Stimulated activated CD8-positive, alpha-beta memory T cell treated with anti-CD3 and anti-CD28 coated beads, Interleukin-12 subunit alpha, Interleukin-12 subunit beta, amount 100 ng/mL, for 24 hours (primary cell): ENCODE data around the gene IL17REL.
"Not testable (repeated sequence)": the region's sequence is repeated elsewhere in the genome, so short reads cannot be mapped to it uniquely, and the experiment has no call there.

Experiments
- DNase-seq: peaks from one replicate; pipeline ENCODE4 v3.0.0-alpha.2; 2020; ENCODE audit errors: extremely low read depth

Gene IL17REL

GRCh38 chr22:49956418-49956770 is 56.2 kb downstream of the IL17REL start:
- no peak for DNase-seq

- no peak for DNase-seq
Measured at GRCh38 chr22:49955581-49956417, 56.8 kb downstream of the IL17REL start.

- DNase-seq: no peak
Measured at GRCh38 chr22:49954991-49955580, 57.5 kb downstream of the IL17REL start.

- no peak for DNase-seq
Measured at GRCh38 chr22:49954354-49954753, 58.2 kb downstream of the IL17REL start.

- DNase-seq: no peak
Measured at GRCh38 chr22:49953680-49954344, 58.8 kb downstream of the IL17REL start.

GRCh38 chr22:49953027-49953679 is 59.4 kb downstream of the IL17REL start:
- DNase-seq: no peak

- no peak for DNase-seq
Measured at GRCh38 chr22:49951986-49952896, 60.3 kb downstream of the IL17REL start.

- no peak for DNase-seq
Measured at GRCh38 chr22:49951678-49951985, 60.9 kb downstream of the IL17REL start.

- no peak for DNase-seq
Measured at GRCh38 chr22:49951000-49951677, 61.4 kb downstream of the IL17REL start.

- no peak for DNase-seq
Measured at GRCh38 chr22:49950396-49950994, 62.1 kb downstream of the IL17REL start.

GRCh38 chr22:49949914-49950292 is 62.7 kb downstream of the IL17REL start:
- no peak for DNase-seq

GRCh38 chr22:49948958-49949913 is 63.3 kb downstream of the IL17REL start:
- no peak for DNase-seq

- no peak for DNase-seq
Measured at GRCh38 chr22:49948116-49948957, 64.2 kb downstream of the IL17REL start.

GRCh38 chr22:49947296-49947622 is 65.3 kb downstream of the IL17REL start:
- DNase-seq: no peak

GRCh38 chr22:49946612-49947295 is 65.8 kb downstream of the IL17REL start:
- DNase-seq: no peak

- not testable (repeated sequence) for DNase-seq
Measured at GRCh38 chr22:49945042-49945794, 67.3 kb downstream of the IL17REL start.
